Activated CD8-positive, alpha-beta memory T cell treated with anti-CD3 and anti-CD28 coated beads for 48 hours (primary cell): Measurements from ENCODE around the gene COL4A3.
"Not testable (repeated sequence)": the region's sequence is repeated elsewhere in the genome, so short reads cannot be mapped to it uniquely, and the experiment has no call there.

Experiments used
- DNase-seq, 3 experiments: peaks; one replicate each; pipeline ENCODE4 v3.0.0-alpha.2; 2020; ENCODE audit warnings: low read depth in 2 of 3, low spot score in 2 of 3

Gene COL4A3

GRCh38 chr2:227206406-227206805 lies 42.0 kb downstream of the COL4A3 start:
- no peak for DNase-seq

DNA sequence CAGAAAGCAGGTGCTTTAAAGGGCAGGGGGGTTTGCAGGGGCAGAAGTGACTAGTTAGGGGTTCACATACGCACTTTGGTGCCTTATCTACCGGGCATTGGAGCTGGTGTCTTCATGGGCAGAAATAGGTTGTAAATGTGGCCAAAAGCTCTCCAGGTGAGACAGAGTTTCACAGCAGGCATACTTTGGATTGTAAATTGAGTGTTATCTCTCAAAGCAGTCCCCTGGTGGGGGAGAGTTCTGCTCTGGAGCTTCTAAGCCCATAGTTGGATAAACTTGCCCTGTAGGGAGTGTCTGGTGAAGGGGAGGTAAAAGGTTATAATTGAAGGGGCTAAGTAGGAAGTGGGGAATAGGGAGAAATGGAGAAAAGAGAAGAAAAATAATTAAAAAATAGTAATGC lies 43.1 kb downstream of the COL4A3 start:
- DNase-seq: no peak

DNA sequence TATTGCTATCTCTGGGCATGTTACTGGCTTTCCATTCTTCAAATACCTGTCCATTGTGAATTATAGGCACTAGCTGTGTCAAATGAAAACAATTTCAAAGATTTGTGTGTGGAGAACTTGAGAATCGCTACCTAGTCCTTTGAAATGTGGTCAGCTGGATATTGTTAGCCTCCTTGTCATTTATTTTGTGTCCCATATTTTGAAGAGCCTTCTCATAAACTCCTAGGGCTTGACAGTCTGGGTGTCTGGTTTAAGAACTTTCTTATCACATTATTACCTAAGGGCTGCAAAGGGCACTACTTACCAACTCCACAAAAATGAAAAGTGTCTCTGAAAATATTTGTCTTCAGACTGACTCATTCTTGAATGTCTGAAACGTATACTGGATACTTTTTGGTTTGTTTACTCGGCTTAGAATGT lies 50.2 kb downstream of the COL4A3 start:
- no peak for DNase-seq

- no peak for DNase-seq
Observed at GRCh38 chr2:227219312-227220105, 55.1 kb downstream of the COL4A3 start.

DNA sequence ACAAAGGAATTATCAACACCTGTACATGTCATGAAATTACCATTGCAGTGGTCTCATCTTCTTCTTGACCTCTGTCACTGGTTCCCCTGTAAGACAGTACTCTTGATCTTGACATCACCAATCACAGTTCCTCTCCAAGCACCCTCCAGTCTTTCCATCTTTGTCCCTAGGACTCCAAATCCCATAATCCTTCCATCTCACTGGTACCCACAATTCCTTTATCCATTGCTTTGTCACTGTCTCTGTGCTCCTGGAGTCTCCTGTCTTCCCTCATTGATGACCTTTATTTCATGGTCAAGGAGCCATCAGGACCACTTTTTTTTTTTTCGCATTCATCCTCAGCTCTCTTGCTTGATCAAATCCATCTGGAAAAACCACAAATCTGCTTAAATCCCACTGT lies 56.7 kb downstream of the COL4A3 start:
- no peak for DNase-seq

- no peak for DNase-seq
Observed at GRCh38 chr2:227222292-227222691, 57.9 kb downstream of the COL4A3 start.

GRCh38 chr2:227225641-227226040 lies 61.2 kb downstream of the COL4A3 start:
- DNase-seq: not testable (repeated sequence)

DNA sequence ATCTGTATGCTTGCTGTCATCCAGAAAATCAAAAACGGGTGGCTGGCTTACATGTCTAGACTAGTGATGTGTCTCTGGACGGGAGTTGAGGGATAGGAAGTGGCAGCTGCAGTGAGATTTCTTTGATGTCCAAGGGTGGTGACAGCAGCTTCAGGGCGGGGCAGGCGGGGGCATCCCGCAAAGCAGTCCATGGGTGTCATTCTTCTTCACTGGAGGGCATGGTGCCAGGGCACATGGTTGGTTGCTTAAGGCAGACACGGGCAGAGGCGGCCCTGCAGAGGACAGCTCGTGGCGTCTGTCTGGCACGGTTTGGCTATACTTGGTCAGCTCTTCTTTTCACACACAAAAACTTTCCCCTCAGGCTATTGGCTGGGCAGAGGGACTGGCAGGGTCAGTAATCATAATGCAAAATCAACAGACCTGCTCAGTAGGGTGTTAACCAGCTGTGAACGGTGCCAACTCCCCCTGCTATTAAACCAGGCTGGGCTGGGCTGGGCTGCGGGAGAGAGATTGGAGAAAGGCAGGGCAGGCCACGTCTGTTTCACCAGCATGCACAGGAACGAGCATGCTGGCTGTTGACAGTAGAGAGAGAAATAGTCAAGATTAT lies 63.7 kb downstream of the COL4A3 start:
- no peak for DNase-seq

DNA sequence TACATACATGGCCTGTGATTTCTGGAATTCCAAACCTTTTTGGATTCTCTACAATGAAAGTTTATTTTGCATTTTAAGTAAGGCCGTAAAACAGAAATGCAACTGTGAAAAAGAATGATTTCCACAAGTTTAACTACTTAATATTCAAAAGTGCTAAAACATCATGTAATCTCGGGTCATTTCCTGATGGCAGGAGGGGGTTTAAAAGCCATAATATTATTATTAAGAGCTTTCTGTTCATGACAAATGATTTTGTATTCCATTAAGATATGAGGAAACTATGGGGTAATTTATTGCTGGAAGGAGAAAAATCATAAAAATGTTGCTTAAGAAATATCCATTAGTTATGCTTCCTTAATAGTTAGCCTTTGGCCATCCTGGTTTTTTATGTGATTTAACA lies 65.7 kb downstream of the COL4A3 start:
- no peak for DNase-seq

GRCh38 chr2:227234429-227234828 lies 70.0 kb downstream of the COL4A3 start:
- no peak for DNase-seq

- DNase-seq: no peak
Observed at GRCh38 chr2:227237786-227238185, 73.4 kb downstream of the COL4A3 start.

DNA sequence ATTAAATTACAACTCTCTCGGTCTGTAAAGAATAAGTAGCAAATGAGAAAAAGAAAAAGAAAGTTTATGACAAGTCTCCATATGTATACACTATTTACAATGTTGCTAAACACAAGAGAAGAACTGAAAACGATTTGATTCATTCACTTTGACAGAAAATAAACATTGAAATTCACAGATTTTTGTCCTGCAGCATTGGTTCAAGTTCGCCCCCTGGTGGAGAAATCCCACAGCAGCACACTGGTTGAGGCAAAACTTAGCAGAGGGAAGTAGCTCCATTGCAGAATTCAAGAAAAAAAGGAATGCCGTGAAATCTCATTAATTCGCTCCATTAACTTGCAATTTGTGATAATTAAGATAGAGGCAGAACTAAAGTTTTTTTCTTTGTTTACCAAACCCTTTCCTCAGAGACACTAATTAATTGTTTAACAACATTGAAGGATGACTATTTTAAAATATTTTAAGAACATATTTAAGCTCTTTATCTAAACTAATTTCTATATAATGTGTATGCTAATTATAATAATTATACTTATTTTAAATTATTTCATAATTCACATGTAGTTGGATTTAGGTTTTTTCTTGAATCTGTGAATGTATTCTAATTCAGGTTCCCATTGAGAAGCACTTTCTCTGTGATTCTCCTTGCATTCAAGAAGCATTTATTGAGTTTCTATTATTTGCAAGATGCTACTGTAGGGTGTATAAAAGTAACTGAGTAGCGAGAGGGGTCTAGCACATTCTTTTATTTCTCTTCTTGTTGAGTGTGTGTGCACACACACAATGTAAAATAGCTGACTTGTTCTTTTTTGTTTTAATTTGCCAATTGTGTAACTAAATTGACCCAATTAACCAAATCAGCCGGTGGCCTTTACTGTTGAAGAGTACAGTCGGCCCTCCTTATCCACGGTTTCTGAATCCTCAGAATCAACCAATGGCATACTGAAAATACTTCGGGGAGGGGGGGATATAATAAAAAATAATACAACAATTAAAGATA lies 74.1 kb downstream of the COL4A3 start:
- DNase-seq: peak in 2 of 3 experiments; percentile 24 to 49

- no peak for DNase-seq
Observed at GRCh38 chr2:227241005-227241404, 76.6 kb downstream of the COL4A3 start.

- no peak for DNase-seq
Observed at GRCh38 chr2:227248876-227249275, 84.5 kb downstream of the COL4A3 start.

GRCh38 chr2:227252831-227253230 lies 88.4 kb downstream of the COL4A3 start:
- DNase-seq: no peak

DNA sequence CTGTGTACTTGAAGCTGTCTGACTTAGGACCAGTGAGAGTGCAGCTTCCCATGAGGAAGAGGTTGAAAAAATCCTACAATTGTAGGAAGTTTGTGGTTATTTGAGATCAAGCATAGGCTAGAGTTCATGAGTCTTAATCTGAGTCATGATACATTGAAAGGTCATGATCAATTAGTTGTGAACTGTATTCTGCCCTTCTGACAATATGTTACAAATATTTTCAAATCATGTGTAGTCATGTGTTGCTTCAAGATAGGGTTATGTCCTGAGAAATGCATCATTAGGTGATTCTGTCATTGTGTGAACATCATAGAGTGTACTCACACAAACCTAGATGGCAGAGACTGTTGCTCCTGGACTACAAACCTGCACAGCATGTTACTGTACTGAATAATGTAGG lies 92.2 kb downstream of the COL4A3 start:
- DNase-seq: no peak

DNA sequence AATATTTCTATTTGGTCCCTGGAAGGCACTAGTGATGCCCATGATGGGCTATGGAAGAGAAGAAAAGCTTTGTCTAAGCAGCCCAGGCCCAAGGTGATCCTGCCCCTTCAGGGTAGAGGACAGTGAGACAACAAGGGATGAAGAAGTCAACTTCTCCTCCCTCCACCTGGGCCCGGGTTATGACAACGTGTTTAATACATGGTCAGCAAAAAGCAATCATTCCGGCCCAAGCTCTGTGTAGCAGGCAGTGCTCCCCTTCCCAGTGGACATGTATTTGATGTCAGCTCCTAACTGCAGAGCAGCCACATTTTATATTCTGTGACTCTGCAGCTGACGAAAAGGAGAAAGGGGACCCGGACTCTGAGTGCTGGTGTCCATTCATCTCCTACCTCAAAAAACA lies 93.4 kb downstream of the COL4A3 start:
- DNase-seq: no peak

GRCh38 chr2:227260041-227260440 lies 95.6 kb downstream of the COL4A3 start:
- DNase-seq: no peak

- DNase-seq: no peak
Observed at GRCh38 chr2:227267410-227268115, 103.1 kb downstream of the COL4A3 start.

GRCh38 chr2:227280895-227281294 lies 116.5 kb downstream of the COL4A3 start:
- DNase-seq: no peak

GRCh38 chr2:227285741-227286236 lies 121.4 kb downstream of the COL4A3 start:
- no peak for DNase-seq
